ENCODE measurements around the gene EXOC1. TPM values are rescaled to one million over a fixed set of nuclear protein-coding genes. Genes with fewer than 3 reads are reported as not detected.

Gene EXOC1
- total RNA-seq, 1 experiment from 2014 or later: 17.6 TPM

DNA sequence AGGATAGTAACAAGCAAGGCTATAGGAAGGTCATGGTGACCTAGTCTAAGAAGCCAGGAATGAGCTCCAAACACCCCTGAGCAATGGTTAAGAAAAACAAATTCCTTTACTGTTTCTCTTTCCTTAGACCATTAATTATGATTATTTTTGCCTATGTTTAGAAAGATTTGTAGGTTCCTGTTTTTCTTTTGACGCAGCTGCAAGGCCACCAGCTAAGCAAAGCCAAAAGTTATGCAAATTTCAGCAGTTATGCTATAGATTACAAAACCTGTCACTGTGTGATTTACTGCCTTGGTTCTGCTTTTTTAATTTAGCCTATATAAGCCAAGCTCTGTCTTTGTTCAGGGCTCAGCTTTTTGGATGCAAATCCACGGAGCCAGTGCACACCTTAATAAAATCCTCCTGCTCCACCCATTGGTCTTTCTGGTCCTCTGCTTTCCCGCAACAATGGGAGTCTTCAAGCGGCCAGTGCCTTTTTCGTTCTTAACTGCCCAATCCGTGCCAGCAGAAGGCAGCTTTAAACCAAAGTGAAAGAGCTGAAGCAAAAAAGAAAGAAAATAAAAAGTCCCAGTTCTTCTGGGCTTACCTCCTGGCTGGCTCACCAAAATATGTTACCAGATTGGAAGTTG, 93.9 kb downstream of the EXOC1 start:
- H3K9ac ChIP-seq (ENCODE audit: low read length): no peak overlapping the region
- POLR2A ChIA-PET: interaction anchor here (2.3 kb wide), 2 partner anchors 11 to 440 kb away, joined by 7 read pairs; partner anchors contain the start of gene AASDH
- peak overlapping the region; percentile 57 for H2AFZ ChIP-seq (ENCODE audit: low read depth, low read length, poor library complexity, severe bottlenecking)
- H3K27ac ChIP-seq (ENCODE audit: low read depth, low read length): peak overlapping the region; percentile 94; the same call in 1 of the 2 replicates
- H3K4me3 ChIP-seq (replicated peaks in 1 of 2; ENCODE audit: low read depth in 1 of 2, low read length in 2 of 2): peak overlapping the region in 1 of 2 experiments; percentile 82; a peak in 1 of 4 replicates
- no peaks in the 10 kb centered on the region for H3K27me3 ChIP-seq (ENCODE audit: insufficient read depth, low read length)
- H3K9me3 ChIP-seq (ENCODE audit: control insufficient read depth in 1 of 2, insufficient read depth in 1 of 2, low read depth in 1 of 2, low read length in 2 of 2): no peaks in the 10 kb centered on the region
- H3K36me3 ChIP-seq (ENCODE audit: control insufficient read depth in 1 of 2, insufficient read depth in 2 of 2, low read length in 2 of 2): no peaks in the 10 kb centered on the region; a peak in 1 of 4 replicates
- H3K4me2 ChIP-seq (ENCODE audit: low read length): peak overlapping the region; percentile 92
- no peaks in the 10 kb centered on the region for H4K20me1 ChIP-seq (ENCODE audit: insufficient read depth)
- no peak for TF ChIP-seq CBX3 (IDR thresholded peaks at IDR 0.05; ENCODE audit: low read depth)
- TF ChIP-seq, protein P1, sequence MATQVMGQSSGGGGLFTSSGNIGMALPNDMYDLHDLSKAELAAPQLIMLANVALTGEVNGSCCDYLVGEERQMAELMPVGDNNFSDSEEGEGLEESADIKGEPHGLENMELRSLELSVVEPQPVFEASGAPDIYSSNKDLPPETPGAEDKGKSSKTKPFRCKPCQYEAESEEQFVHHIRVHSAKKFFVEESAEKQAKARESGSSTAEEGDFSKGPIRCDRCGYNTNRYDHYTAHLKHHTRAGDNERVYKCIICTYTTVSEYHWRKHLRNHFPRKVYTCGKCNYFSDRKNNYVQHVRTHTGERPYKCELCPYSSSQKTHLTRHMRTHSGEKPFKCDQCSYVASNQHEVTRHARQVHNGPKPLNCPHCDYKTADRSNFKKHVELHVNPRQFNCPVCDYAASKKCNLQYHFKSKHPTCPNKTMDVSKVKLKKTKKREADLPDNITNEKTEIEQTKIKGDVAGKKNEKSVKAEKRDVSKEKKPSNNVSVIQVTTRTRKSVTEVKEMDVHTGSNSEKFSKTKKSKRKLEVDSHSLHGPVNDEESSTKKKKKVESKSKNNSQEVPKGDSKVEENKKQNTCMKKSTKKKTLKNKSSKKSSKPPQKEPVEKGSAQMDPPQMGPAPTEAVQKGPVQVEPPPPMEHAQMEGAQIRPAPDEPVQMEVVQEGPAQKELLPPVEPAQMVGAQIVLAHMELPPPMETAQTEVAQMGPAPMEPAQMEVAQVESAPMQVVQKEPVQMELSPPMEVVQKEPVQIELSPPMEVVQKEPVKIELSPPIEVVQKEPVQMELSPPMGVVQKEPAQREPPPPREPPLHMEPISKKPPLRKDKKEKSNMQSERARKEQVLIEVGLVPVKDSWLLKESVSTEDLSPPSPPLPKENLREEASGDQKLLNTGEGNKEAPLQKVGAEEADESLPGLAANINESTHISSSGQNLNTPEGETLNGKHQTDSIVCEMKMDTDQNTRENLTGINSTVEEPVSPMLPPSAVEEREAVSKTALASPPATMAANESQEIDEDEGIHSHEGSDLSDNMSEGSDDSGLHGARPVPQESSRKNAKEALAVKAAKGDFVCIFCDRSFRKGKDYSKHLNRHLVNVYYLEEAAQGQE (IDR thresholded peaks at IDR 0.05; ENCODE audit: low read depth): no peak
- TF ChIP-seq SP1 (IDR thresholded peaks at IDR 0.05; ENCODE audit: low read depth): no peak
- TF ChIP-seq SIN3A (IDR thresholded peaks at IDR 0.05; ENCODE audit: low read depth): no peak
- no peak for TF ChIP-seq TCF7L2 (IDR thresholded peaks at IDR 0.05; ENCODE audit: borderline replicate concordance, extremely low read depth, insufficient read depth, insufficient read length)
- intact Hi-C loops (cut with micrococcal nuclease): loop anchor here (10.0 kb wide), 1 partner anchor 763 kb away; no protein-coding TSS in a partner anchor
- CTCF ChIA-PET: interaction anchor here (1.7 to 2.4 kb wide), 5 partner anchors 81 to 889 kb away, joined by 4 to 10 read pairs (median 9); partner anchors contain the start of genes PAICS and PPAT
- no peak for ATAC-seq
- no peaks in the 10 kb centered on the region for H3K9me2 ChIP-seq (ENCODE audit: insufficient read depth)
- no TSS peak for BruUV-seq (replicated peaks)
- H3K79me2 ChIP-seq (ENCODE audit: insufficient read depth, low read length): peaks cover 31% of the 10 kb centered on the region
- peaks cover 14 to 23% of the 10 kb centered on the region in 2 experiments for H3K4me1 ChIP-seq (ENCODE audit: control insufficient read depth in 1 of 2, insufficient read depth in 2 of 2, low read length in 2 of 2)
- DNase-seq (ENCODE audit: low read depth, low spot score): no peak
- RAD21 ChIA-PET (ENCODE audit: low non-redundant PET in 1 of 2, low total read pairs in 2 of 2, uncharacterized antibody in 2 of 2, unreplicated experiment in 2 of 2): no interaction called here
